GM18511 (cell line): ENCODE data around the gene POU2F3.
"Not testable (repeated sequence)": the region's sequence is repeated elsewhere in the genome, so short reads cannot be mapped to it uniquely, and the experiment has no call there.

ENCODE experiments used
- ATAC-seq: cut with Tn5 transposase; IDR thresholded peaks from one replicate; pipeline ENCODE4 v1.9.1; 2021; ENCODE audit warnings: mild to moderate bottlenecking, moderate library complexity; ENCODE audit not compliant: unreplicated experiment

Gene POU2F3

GRCh38 chr11:120249279-120250262 lies 9.6 kb downstream of the POU2F3 start:
- no peak for ATAC-seq

- ATAC-seq, result not testable (repeated sequence)
Measured at GRCh38 chr11:120253377-120253776, 13.4 kb downstream of the POU2F3 start.

- ATAC-seq, result no peak
Measured at GRCh38 chr11:120254788-120255518, 15.0 kb downstream of the POU2F3 start.

- ATAC-seq, result no peak
Measured at GRCh38 chr11:120255519-120255866, 15.6 kb downstream of the POU2F3 start.

GRCh38 chr11:120256178-120256577 lies 16.2 kb downstream of the POU2F3 start:
- ATAC-seq, result no peak

- ATAC-seq, result no peak
Measured at GRCh38 chr11:120256779-120257178, 16.8 kb downstream of the POU2F3 start.

- ATAC-seq, result no peak
Measured at GRCh38 chr11:120257346-120257745, 17.4 kb downstream of the POU2F3 start.

- ATAC-seq, result no peak
Measured at GRCh38 chr11:120258661-120259060, 18.7 kb downstream of the POU2F3 start.

GRCh38 chr11:120259241-120259640 lies 19.3 kb downstream of the POU2F3 start:
- ATAC-seq, result no peak

- ATAC-seq, result no peak
Measured at GRCh38 chr11:120259988-120260565, 20.1 kb downstream of the POU2F3 start.

GRCh38 chr11:120260616-120261015 lies 20.7 kb downstream of the POU2F3 start:
- no peak for ATAC-seq

- no peak for ATAC-seq
Measured at GRCh38 chr11:120261321-120261720, 21.4 kb downstream of the POU2F3 start.

- no peak for ATAC-seq
Measured at GRCh38 chr11:120261931-120262330, 22.0 kb downstream of the POU2F3 start.

GRCh38 chr11:120267319-120267718 lies 27.4 kb downstream of the POU2F3 start:
- ATAC-seq, result no peak

- no peak for ATAC-seq
Measured at GRCh38 chr11:120268686-120269085, 28.7 kb downstream of the POU2F3 start.

GRCh38 chr11:120270386-120270785 lies 30.4 kb downstream of the POU2F3 start:
- no peak for ATAC-seq

- ATAC-seq, result no peak
Measured at GRCh38 chr11:120271672-120272071, 31.7 kb downstream of the POU2F3 start.

- ATAC-seq, result no peak
Measured at GRCh38 chr11:120272303-120272702, 32.4 kb downstream of the POU2F3 start.

GRCh38 chr11:120273432-120273831 lies 33.5 kb downstream of the POU2F3 start:
- ATAC-seq, result no peak

- not testable (repeated sequence) for ATAC-seq
Measured at GRCh38 chr11:120273956-120274355, 34.0 kb downstream of the POU2F3 start.

- no peak for ATAC-seq
Measured at GRCh38 chr11:120279502-120279901, 39.6 kb downstream of the POU2F3 start.
